Measurements from ENCODE around the gene SMIM35. TPM values are rescaled to one million over a fixed set of nuclear protein-coding genes. Genes with fewer than 3 reads are reported as not detected.

SMIM35 gene
- polyA plus RNA-seq (ENCODE audit: insufficient read length) = 0.76 TPM

DNA sequence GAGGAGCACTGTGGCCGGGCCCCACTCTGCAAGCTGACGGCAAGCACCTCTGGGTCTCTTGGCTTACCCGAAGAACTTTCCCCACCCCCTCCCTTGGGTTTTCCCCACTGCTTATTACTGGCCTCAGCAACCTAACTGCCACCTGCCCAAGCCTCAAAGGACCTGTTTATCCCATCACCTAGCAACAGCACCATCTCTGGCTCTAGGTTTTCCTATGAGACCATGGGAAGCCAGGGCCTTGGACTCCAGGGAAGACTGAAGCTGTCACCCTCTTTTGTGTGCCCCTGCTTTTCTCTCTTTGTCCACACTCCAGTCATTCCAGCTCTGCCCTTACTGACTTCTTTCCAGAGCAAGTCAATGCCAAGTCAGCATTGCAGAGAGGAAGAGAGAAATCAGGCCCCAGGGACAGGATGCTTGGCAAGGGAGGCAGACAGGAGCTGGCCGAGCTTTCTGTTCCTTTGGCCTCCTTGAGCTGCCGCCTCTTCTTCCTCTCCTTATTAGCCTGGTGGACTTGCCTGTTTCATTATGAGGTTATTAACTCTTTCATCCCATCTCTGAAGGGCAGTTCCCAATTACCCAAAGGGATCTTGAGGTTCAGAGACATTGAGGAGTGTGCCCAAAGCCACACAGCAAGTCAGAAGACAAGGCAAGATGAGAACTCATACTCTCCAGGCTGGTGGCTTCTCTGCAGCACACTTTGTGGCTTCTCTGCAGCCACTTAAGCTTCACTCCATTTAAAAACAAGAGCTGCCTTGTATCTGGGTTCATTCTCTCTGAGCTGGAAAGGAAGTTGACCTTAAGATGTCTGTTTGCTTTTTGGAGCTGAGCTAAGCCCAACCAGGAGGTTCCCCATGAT is at the start of gene SMIM35:
TSS of gene SMIM35 (minus strand) at position 51 of the 856 bp plus-strand sequence. CDS start 206 bp downstream, outside the sequence.
- DNase-seq = no peak

DNA sequence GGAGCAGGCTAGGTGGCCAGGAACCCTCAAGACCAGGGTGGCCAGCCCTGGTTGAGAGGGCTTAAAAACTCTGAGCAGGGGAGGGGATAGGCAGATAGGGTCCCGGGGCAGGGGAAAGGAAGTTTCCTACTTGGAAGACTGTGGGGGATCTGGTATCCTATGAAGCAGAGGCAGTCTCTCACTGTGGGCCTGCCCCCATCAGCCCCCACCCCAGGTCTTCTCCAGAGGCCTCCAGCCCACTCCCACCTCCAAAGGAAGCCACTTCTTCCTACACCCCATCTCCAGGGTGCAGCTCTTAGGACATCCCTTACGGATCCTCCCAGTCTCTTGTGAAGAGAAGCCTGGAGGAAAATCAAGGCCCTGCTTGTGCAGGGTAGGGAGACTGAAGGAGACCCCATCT is 49.6 kb upstream of the SMIM35 start:
- DNase-seq = no peak

DNA sequence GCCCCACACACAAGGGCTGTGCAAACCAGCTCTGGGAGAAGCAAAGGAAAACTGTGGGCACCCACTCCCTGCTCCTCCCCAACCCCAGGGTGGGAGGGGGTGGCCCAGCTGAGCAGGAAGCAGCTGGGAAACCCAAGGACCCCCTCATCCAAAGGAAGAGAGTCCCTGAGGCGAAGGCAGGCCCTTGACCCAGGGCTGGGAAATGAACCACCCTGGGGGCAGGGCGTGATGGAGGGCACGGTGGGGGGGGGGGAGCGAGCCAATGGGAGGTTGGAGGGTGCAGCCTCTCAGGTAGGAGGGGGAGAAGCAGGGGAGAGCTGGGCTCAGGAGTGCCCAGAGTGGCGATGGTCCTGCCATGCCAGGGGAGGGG is 49.0 kb upstream of the SMIM35 start:
- no peak for DNase-seq

DNA sequence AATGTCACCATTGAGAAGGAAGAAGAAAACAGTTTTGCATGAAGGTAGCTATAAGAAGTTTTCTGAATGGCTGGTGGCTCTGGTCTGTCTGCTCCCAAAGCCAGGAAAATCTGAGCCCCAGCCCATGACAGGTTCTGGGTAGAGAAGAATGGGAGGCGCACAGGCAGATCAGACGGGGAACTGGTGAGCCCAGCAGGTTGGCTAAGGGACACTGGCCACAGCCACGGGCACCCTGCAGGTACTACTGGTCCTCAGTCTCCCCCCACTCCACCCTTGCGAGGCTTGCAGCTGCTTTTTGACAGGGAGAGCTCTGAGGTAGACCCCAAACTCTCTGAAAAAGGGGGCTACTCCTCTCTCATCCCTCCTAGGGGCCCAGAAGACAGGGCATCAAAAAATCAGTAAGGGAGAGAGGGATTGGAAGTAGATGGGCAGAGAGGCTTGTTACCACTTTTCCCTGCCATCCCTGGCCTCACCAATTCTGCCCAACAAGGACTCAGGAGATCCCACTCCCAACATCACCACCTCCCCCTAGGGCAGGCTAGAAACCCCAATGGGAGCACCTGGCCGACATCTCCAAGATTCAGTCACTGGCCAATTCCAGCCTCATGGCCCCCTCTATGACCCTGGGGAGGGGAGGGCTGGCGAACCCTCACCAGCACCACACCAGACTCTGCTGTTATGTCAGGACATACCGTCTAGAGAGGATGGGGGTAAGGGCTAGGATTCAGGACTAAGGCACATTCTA is 48.5 kb upstream of the SMIM35 start:
- no peak for DNase-seq

DNA sequence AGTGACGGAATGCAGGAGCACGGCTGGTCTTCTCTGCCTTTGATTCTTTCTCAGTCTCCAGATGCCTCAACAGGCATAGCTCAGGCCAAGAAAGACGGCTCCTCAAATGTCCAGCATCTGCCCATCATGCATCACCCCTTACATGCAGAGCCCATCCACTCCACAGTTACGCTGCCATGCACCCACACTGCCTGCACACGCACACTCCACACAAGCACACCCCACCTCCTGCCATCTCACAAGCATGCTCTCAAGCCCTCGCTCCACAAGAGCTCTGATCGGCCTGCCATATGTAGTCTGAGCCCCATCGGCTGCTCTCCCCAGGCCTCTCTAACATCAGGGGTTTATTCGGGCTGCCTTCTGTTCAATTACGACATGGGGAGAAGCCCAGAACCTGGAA is 47.1 kb upstream of the SMIM35 start:
- no peak for DNase-seq

DNA sequence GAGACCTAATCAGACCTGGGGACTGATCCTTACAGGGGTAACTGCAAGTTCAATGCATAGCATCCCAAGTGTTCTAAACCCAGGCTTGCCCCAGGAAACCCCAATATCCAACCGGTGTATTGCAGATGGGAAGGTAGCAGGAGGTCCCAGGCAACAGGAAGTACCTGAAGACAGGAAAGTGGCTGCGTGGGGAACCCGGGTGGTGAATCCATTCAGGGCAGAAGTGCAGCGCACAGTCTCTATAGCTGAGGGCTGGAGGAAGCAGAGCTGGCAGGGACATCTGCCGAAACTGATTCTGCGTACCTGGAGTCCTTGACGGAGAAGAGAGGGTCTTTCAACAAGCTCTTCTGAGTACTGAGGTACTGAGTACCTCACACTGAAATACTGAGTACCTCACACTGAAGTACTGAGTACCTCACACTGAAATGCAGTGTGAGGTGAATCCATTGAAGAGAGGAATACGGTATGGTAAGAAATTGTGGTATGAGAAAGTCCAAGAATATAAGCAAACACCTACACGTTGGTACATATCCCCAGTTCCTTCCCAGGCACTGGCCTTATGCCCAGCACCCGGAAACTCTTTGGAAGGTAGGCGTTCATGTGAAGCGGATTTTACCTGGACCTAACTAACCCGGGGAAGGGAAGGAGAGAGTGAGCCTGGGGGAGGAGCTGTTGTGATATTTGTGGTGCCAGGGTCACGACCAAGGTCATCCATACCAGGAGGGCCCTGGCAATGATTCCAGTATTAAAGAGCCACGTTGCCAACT is 45.8 kb upstream of the SMIM35 start:
- no peak for DNase-seq

DNA sequence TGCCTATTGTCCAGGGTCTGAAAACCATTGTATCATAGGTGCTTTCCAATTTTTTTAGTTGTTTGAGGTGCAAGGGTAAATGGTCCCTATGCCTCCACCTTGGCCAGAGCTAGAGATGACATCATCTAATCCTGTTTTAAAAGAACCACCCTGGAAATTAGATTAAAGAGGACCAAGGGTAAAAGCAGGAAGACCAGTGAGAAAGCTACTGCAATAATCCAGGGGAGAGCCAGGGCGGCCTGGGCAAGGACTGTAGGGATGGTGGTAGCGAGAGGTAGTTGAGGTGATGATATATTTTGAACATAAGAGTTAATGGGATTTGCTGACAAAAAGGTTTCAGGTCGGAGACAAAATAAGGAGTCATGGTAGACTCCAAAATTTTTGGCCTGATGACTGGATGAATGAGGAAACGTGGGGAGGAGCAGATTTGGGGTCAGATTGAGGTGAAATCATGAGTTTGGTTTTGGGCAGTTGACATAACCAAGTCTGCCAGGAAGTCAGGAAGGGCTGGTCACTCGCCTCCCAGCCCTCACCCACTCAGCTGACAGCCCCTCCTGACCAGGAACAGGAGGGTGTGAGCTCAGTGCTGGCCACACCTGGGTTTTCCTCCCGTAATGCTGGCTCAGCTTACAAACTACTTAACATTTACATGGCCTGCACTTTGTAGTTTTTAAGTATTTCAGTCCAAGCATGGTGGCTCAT is 42.9 kb upstream of the SMIM35 start:
- no peak for DNase-seq

DNA sequence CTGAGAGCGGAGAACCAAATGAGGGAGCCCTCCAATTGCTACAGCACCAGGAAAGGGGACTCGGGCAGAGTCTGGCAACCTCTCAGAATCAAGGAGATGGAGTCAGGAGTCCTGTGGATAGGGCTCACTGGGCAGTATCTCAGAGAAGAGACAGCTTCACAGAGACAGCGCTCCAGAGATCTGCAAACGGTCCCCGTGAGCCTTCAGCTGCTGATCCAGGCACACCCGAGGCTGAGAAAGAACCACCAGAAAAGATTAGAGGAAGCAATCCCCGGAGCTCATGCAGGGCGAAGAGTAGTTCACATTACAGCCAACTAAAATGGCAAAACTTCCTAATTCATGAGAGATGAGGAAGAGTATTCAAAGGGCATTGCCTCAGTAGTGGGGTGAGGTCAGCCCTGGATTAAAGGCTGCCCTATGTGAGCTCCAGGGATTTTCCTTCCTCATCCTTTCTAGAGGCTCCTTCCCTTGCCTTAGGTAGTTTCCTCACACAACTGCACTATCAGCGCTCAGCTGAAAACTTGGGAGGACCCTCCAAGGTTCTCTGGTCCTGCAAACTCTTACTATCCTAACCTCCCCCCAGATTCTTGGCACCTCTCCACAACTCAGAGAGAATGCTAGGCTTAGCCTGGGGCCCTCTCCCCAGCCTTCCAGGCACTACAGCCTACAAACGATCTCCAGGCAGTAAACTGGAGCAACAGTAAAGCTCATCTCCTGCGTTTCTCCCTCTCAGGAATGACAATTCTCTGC is 42.1 kb upstream of the SMIM35 start:
- no peak for DNase-seq

DNA sequence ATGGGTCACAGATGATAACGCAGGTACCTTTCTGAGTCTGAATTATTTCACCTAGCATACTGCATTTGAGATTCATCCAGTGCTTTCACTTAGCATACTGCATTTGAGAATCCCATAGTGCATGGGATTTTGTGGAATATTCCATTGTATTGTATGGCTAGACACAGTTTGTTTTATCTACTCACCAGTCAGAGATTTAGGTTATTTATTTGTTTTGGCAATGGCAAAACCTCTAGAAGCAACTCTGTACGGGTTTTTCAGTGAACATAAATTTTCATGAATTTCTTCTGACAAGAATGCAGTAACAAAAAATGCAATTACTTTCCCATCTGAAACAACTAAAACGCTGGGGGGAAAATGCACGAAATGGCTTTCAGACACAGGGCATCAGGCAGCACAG is 41.5 kb upstream of the SMIM35 start:
- no peak for DNase-seq

DNA sequence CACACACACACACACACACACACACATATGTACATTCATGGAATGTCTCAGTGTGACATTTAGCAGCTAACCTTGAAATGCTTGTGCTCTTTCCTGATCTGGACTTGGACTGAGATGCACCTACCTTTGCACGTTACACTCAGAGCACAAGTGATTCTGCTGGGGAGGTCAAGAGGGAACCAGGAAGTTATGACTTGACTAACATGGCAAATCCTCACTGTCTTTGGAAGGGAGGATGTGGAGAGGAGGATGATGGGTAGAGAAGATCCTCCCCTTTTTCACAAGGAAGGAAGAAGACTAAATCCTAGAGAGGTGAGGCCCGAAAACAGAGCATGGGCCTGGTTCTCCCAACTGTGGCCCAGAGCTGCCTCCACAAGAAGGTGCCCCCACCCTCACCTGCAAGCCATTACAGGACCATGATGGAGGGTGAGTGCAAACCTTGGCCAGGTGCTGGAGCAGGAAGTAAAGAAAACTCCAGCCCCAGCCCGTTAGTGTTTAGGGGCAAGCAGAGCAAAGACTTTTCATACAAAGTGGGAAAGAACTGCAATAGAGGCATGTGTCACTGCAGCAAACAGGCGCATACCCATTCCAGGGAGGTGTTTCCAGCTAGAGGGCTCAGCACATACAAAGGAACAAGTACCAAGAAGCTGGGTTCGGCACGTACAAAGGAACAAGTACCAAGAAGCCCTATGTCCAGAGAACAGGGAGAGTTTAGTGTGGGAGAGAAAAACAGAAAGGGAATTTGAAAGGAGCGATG is 39.5 kb upstream of the SMIM35 start:
- DNase-seq = no peak

DNA sequence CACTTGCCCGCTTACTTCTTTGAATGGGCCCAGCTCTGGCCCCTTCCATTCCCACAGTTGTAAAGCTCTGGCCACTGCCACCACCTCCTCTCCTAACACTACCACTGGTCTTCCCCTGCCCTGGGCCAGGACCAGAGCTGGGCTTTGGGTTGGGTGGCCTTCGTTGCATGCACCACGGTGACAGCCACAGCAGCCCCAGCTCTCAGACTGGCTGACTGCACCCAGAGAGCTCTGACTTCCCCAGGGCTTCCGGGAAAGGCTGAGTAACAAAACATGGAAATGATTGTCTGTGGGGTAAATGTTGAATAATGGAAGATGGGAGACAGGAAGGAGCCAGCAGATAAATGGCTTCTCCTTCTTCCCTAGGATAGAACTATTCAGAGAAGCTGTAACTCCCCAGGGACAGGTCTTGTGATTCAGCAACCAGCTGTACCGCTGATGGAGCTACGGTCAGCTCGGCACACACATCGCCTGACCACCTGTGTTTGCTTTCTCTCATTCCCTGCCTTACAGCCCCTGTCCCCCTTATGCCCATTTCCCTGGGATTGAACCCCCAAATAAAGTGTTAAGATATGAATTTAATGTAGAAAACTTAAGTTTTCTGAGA is 38.3 kb upstream of the SMIM35 start:
- no peak for DNase-seq

DNA sequence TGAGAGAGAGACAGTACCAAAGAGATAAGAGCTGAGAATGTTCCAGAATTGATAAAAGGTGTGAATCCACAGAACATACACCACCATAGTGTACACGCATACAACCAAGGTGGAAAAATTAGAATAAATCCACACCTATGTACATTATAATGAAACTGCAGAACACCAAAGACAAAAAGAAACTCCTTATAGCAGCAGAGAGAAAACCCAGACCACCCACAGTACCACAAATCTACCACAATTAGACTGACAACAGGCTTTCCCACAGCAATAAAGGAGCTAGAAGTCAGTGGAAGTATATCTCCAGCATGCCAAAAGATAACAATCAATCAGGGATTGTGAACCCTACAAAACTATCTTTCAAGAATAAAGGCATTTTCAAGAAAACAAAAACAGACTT is 34.0 kb upstream of the SMIM35 start:
- no peak for DNase-seq

DNA sequence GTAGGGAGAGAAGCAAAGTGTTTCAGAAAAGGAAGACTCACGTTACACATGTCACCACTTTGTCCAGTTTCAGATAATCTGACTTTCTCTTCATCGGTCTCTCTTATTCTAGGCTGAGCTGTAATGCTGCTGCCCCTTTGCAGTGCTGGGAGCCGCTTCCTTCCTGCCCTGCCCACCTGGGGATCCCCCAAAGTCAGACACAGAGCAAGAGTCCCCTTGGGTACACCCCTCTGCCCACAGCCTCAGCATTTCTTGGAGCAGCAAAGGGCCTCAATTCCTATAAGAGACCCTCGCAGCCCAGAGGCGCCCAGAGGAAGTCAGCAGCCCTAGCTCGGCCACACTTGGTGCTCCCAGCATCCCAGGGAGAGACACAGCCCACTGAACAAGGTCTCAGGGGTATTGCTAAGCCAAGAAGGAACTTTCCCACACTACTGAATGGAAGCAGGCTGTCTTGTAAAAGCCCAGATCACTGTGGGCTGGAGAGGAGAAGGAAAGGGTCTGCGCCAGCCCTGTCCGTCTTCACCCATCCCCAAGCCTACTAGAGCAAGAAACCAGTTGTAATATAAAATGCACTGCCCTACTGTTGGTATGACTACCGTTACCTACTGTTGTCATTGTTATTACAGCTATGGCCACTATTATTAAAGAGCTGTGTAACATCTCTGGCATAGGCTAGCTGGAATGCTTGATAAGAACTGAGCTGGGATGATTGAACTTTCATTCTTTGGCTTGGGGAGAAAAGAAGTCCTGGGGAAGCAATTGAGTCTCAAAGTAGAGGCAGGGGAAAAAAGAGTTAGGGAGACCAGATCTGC is 31.2 kb upstream of the SMIM35 start:
- no peak for DNase-seq

DNA sequence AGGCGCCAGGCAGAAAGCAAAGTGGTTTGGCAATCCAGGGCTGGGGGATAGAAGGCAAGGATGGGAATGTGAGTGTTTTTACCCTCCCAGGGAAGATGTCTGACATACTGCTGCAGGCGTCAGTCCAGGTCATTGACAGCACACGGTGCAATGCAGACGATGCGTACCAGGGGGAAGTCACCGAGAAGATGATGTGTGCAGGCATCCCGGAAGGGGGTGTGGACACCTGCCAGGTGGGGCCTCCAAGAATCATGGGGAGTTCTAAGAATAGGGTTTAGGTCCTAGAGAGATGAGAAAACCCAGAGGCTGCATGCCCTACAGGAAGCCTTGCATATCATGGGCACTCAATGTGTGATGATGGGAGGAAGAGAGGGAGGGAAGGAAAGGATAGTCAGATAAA is 28.3 kb upstream of the SMIM35 start:
- DNase-seq = no peak

DNA sequence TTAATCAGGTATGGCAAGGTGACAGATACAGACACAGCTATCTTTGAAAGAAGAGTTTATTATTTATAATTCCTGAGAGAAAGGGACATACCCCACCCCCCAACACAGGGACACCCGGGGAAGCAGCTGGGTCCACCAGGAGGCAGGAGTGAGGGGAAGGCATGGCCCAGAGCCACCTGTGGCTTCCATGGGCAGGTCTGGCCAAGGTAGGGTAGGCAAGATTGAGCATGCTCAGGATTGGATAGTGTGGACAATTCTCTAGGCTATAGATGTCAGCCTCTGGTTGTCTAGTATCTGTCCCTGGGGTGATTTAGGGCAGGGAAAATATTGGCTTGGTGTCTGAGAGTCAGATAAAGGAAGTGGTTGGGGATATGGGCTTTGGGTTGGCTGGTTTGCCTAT is 27.5 kb upstream of the SMIM35 start:
- DNase-seq = no peak

DNA sequence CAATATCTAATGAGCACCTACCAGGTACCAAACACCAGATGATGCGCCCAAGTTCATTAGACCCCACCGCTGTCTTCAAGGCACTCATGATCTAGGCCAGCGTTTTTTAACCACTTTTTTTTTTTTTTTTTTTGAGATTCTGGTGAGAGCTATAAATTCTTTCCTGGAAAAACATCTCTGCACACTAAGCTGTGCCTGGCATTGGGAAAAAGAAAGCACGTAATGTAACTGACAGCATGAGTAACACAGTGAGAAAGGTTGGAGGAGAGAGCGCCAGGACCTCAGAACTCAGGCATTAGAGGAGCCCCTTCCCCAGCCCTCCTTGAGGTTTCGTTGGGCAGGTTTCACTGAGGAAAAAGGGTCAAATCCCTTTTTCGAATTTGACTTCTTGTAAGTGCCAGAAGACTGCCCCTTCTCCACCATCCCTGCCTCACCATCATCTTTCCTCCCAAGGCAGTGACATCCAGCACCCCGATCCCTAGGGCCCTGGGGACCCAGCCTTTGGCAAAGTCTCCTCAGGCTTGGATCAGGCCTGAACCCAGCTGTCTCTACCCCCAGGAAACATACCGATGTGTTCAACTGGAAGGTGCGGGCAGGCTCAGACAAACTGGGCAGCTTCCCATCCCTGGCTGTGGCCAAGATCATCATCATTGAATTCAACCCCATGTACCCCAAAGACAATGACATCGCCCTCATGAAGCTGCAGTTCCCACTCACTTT is 26.1 kb upstream of the SMIM35 start:
- no peak for DNase-seq

DNA sequence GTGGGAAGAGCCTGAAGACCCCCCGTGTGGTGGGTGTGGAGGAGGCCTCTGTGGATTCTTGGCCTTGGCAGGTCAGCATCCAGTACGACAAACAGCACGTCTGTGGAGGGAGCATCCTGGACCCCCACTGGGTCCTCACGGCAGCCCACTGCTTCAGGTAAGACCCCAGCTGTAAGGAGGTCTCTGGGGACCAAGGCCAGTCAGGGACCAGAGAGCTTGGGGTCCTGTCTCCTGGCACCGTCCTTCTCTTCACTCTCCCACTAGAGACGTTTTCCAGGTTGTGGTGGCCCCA is 24.9 kb upstream of the SMIM35 start:
- no peak for DNase-seq

DNA sequence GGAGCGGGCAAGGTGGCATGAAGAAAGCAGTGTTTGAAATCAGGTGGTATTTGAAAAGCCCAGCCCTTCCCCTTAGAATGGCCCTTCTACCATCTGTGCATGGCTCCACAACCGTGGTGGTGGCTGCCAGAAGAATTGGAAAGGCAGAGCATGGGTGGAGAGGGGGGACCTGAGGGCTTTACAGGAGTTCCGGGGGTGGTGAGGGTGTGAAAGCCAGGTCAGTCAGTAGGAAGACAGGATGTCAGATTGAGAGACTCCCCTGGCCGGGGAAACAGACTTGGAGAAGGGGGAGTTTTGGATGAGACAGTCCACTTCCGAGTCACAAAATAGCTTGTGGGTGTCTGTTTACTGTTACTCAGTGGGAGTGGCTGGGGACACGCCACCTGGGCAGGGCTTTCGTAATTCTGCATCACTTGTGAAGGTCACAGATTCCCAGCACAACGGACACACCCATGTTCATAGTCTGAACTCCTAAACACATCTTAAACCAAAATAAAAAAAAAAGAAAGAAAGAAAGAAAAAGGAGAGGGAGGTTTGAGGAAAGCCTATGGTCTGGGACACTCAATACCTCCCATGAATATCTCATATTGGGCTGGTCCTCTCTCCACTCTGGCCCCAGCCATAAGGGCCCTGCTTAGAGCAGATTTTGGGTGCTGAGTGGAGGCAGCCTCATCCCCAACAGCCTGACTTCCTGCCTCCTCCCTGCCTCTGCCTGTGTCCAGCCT is 24.4 kb upstream of the SMIM35 start:
- no peak for DNase-seq

DNA sequence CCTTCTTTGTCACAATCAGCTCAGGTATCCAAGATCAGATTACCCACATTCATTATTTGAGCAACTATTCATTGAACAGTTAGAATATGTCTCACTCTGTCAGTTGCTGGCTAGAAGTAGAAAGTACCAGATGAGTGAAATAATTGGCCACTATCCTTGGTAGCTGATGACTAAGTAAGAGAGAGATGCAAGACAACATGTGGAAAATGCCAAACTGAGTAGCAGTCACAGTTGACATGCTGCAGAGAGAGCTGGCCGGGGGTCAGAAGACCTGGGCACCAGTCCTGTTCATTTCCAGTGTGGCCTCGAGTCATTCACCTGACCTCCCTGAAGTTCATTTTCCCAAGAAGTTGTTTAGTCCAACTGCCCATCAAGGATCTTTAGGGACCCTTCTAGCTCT is 22.5 kb upstream of the SMIM35 start:
- DNase-seq = no peak

All from hindlimb muscle (tissue), 1 donor.